GM06990 (cell line): ENCODE measurements around the gene VBP1.
A peak's percentile ranks its signal among the peaks of the same experiment; 100 is the strongest.

Source experiments
- DNase-seq: peaks from one replicate; pipeline ENCODE4 v3.0.0-alpha.2; 2011; ENCODE audit not compliant: insufficient read length; ENCODE audit errors: extremely low read depth
- H3K27me3 ChIP-seq: replicated peaks from 2 replicates; pipeline ENCODE4 v1.6.0; 2011; ENCODE audit warnings: low read length; ENCODE audit not compliant: control insufficient read depth, insufficient read depth
- H3K36me3 ChIP-seq: 2 replicates; pipeline ENCODE4 v1.5.1; 2011; ENCODE audit warnings: low read length; ENCODE audit not compliant: control insufficient read depth, insufficient read depth
- H3K4me3 ChIP-seq: replicated peaks from 2 replicates; pipeline ENCODE4 v1.5.1; 2011; ENCODE audit warnings: low read depth, mild to moderate bottlenecking, control low read depth, low read length
- CTCF ChIP-seq: IDR thresholded peaks from 2 replicates; pipeline ENCODE4 v1.5.1; 2011; ENCODE audit warnings: low read length, control low read depth, mild to moderate bottlenecking, inconsistent platforms; ENCODE audit not compliant: insufficient read depth, poor library complexity, severe bottlenecking

The VBP1 gene, protein sequence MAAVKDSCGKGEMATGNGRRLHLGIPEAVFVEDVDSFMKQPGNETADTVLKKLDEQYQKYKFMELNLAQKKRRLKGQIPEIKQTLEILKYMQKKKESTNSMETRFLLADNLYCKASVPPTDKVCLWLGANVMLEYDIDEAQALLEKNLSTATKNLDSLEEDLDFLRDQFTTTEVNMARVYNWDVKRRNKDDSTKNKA

GRCh38 chrX:155216179-155216939 lies at the start of gene VBP1:
Gene VBP1 (plus strand): TSS chrX:155216460. CDS start chrX:155216483, 23 bp downstream.
- Histone ChIP-seq H3K36me3 (no peaks in the 10 kb centered on the region), H3K4me3 (peak within 1 kb of the TSS; percentile 88), H3K27me3 (no peaks in the 10 kb centered on the region)
- DNase-seq = peak; percentile 92
- TF ChIP-seq CTCF = peak; percentile 34

- TF ChIP-seq CTCF = no peak
- no peaks in the 10 kb centered on the region for H3K27me3 ChIP-seq
- H3K36me3 ChIP-seq = no peaks in the 10 kb centered on the region
- no peak for DNase-seq
- no peak overlapping the region for H3K4me3 ChIP-seq
Observed at GRCh38 chrX:155169881-155170280, 46.4 kb upstream of the VBP1 start.

GRCh38 chrX:155179346-155179997 lies 36.8 kb upstream of the VBP1 start:
- TF ChIP-seq CTCF = no peak
- H3K4me3 ChIP-seq = no peak overlapping the region
- DNase-seq = no peak
- H3K27me3 ChIP-seq = no peaks in the 10 kb centered on the region
- H3K36me3 ChIP-seq = no peaks in the 10 kb centered on the region

- Histone ChIP-seq H3K27me3 (no peaks in the 10 kb centered on the region), H3K36me3 (no peaks in the 10 kb centered on the region), H3K4me3 (no peak overlapping the region)
- no peak for TF ChIP-seq CTCF
- DNase-seq = no peak
Observed at GRCh38 chrX:155188786-155189185, 27.5 kb upstream of the VBP1 start.

GRCh38 chrX:155211208-155211607 lies 5.1 kb upstream of the VBP1 start:
- no peak for DNase-seq
- no peaks in the 10 kb centered on the region for H3K27me3 ChIP-seq
- no peak overlapping the region for H3K4me3 ChIP-seq
- H3K36me3 ChIP-seq = no peaks in the 10 kb centered on the region
- TF ChIP-seq CTCF = no peak
